PC-9 (cell line): ENCODE results near the gene MACROD2. TPM values are rescaled to one million over a fixed set of nuclear protein-coding genes. Genes with fewer than 3 reads are reported as not detected.

Source experiments
- BruUV-seq: library from RNA; stranded (reverse); fragments of 400-500 nt; replicated peaks from 2 replicates; lab custom pipeline; 2021; lab: Mats Ljungman, UMichigan
- CTCF ChIA-PET: fragments of 300-600 bp; sonication (Branson Sonifier 250); formaldehyde crosslinking; loops from one replicate; lab custom pipeline; 2022; ENCODE audit warnings: antibody characterized with exemption; lab: Charles Lee
- POLR2A ChIA-PET: fragments of 300-600 bp; sonication (Branson Sonifier 250); formaldehyde crosslinking; loops from one replicate; lab custom pipeline; 2022; ENCODE audit warnings: antibody characterized with exemption; ENCODE audit not compliant: unreplicated experiment; lab: Charles Lee
- DNase-seq, 2 experiments: peaks; one replicate each; pipeline versions ENCODE4 v3.0.0 to v3.0.0-alpha.2; 2015 to 2022; ENCODE audit warnings: mixed read lengths in 1 of 2
- H2AFZ ChIP-seq: fragments of 200-600 bp; sonication (generic); 2 replicates; pipeline ENCODE4 v1.8.1; 2017; ENCODE audit warnings: antibody characterized with exemption
- H3F3A ChIP-seq: fragments of 200-600 bp; sonication (generic); 2 replicates; pipeline ENCODE4 v1.8.1; 2017; ENCODE audit warnings: antibody characterized with exemption, mild to moderate bottlenecking, low read depth; ENCODE audit not compliant: insufficient read depth
- H3K27ac ChIP-seq: fragments of 200-600 bp; sonication (generic); 2 replicates; pipeline ENCODE4 v1.6.1; 2016; ENCODE audit warnings: mixed run types
- H3K27me3 ChIP-seq: fragments of 200-600 bp; sonication (generic); 2 replicates; pipeline ENCODE4 v1.6.1; 2016; ENCODE audit warnings: low read depth, mixed run types; ENCODE audit not compliant: insufficient read depth
- H3K36me3 ChIP-seq: fragments of 200-600 bp; sonication (generic); 2 replicates; pipeline ENCODE4 v1.6.1; 2016; ENCODE audit warnings: low read depth, mixed run types
- H3K4me1 ChIP-seq: fragments of 200-600 bp; sonication (generic); replicated peaks from 2 replicates; pipeline ENCODE4 v1.6.1; 2016; ENCODE audit warnings: mixed run types; ENCODE audit not compliant: insufficient read depth
- H3K4me2 ChIP-seq: fragments of 200-600 bp; sonication (generic); 2 replicates; pipeline ENCODE4 v1.6.1; 2017; ENCODE audit warnings: mixed run types
- H3K4me3 ChIP-seq: fragments of 200-600 bp; sonication (generic); 2 replicates; pipeline ENCODE4 v1.6.1; 2016; ENCODE audit warnings: mixed run types
- H3K79me2 ChIP-seq: fragments of 200-600 bp; sonication (generic); 2 replicates; pipeline ENCODE4 v1.6.1; 2017; ENCODE audit warnings: low read depth, mixed run types
- H3K9me2 ChIP-seq: fragments of 200-600 bp; sonication (generic); 2 replicates; pipeline ENCODE4 v1.8.1; 2017; ENCODE audit warnings: mild to moderate bottlenecking; ENCODE audit not compliant: insufficient read depth
- H3K9me3 ChIP-seq: fragments of 200-600 bp; sonication (generic); 2 replicates; pipeline ENCODE4 v1.8.1; 2016; ENCODE audit warnings: low read depth; ENCODE audit not compliant: insufficient read depth
- H4K20me1 ChIP-seq: fragments of 200-600 bp; sonication (generic); 2 replicates; pipeline ENCODE4 v1.8.1; 2017; ENCODE audit not compliant: insufficient read depth
- CTCF ChIP-seq: fragments of 200-600 bp; sonication (generic); conservative IDR thresholded peaks from 2 replicates; pipeline ENCODE4 v1.6.1; 2017; ENCODE audit warnings: mixed run types, antibody characterized with exemption, mild to moderate bottlenecking, moderate library complexity
- EZH2 ChIP-seq: fragments of 200-600 bp; sonication (generic); IDR thresholded peaks from 2 replicates; pipeline ENCODE4 v1.8.0; 2017; ENCODE audit warnings: antibody characterized with exemption, low read depth
- intact Hi-C: fragments of 100-400 bp; cut with micrococcal nuclease; formaldehyde crosslinking; loops from one replicate; pipeline ENCODE4 v1.10.0; 2022; ENCODE audit not compliant: unreplicated experiment
- total RNA-seq: library from RNA; stranded (reverse); gene quantifications from 2 replicates; pipeline ENCODE4 v1.2.3, GENCODE V29; 2021

MACROD2 gene
- total RNA-seq, 1 experiment from 2014 or later = 11.4 TPM

- POLR2A ChIA-PET = no interaction called here
- no TSS peak for BruUV-seq
- Histone ChIP-seq H3K27ac (no peak overlapping the region), H3F3A (peaks cover 16% of the 10 kb centered on the region), H3K4me2 (no peak overlapping the region), H4K20me1 (no peaks in the 10 kb centered on the region), H3K9me3 (no peaks in the 10 kb centered on the region), H3K9me2 (no peaks in the 10 kb centered on the region), H2AFZ (no peak overlapping the region), H3K27me3 (no peaks in the 10 kb centered on the region), H3K36me3 (no peaks in the 10 kb centered on the region), H3K4me1 (peaks cover 27% of the 10 kb centered on the region), H3K4me3 (no peak overlapping the region), H3K79me2 (no peaks in the 10 kb centered on the region)
- TF ChIP-seq CTCF (no peak), EZH2 (no peak)
- no peak for DNase-seq
- intact Hi-C loops = no loop called here
- CTCF ChIA-PET = no interaction called here
Measured at GRCh38 chr20:16025084-16025483, 2029.8 kb downstream of the MACROD2 start.

GRCh38 chr20:16027686-16028085 lies 2032.4 kb downstream of the MACROD2 start:
- intact Hi-C loops = no loop called here
- Histone ChIP-seq H2AFZ (no peak overlapping the region), H3K79me2 (no peaks in the 10 kb centered on the region), H3K9me2 (no peaks in the 10 kb centered on the region), H3K4me1 (0 out of 2 replicates have a peak, but pooled peaks cover 10% of the 10 kb centered on the region), H3K4me2 (no peak overlapping the region), H3K36me3 (no peaks in the 10 kb centered on the region), H3K9me3 (no peaks in the 10 kb centered on the region), H3K4me3 (no peak overlapping the region), H3F3A (no peaks in the 10 kb centered on the region), H3K27ac (no peak overlapping the region), H3K27me3 (no peaks in the 10 kb centered on the region), H4K20me1 (0 out of 2 replicates have a peak, but pooled peaks cover 4% of the 10 kb centered on the region)
- DNase-seq = no peak
- no peak for TF ChIP-seq EZH2
- TF ChIP-seq CTCF = no peak
- ChIA-PET POLR2A (no interaction called here), CTCF (no interaction called here)
- BruUV-seq = no TSS peak

GRCh38 chr20:16028923-16029322 lies 2033.6 kb downstream of the MACROD2 start:
- DNase-seq = no peak
- no peak overlapping the region for H2AFZ ChIP-seq
- TF ChIP-seq EZH2 (no peak), CTCF (no peak)
- 0 out of 2 replicates have a peak, but pooled peaks cover 4% of the 10 kb centered on the region for H4K20me1 ChIP-seq
- H3K79me2 ChIP-seq = no peaks in the 10 kb centered on the region
- no peak overlapping the region for H3K27ac ChIP-seq
- H3F3A ChIP-seq = no peaks in the 10 kb centered on the region
- no peaks in the 10 kb centered on the region for H3K9me2 ChIP-seq
- CTCF ChIA-PET = no interaction called here
- no peaks in the 10 kb centered on the region for H3K36me3 ChIP-seq
- H3K9me3 ChIP-seq = no peaks in the 10 kb centered on the region
- intact Hi-C loops = no loop called here
- no peak overlapping the region for H3K4me2 ChIP-seq
- no TSS peak for BruUV-seq
- POLR2A ChIA-PET = no interaction called here
- H3K27me3 ChIP-seq = no peaks in the 10 kb centered on the region
- 0 out of 2 replicates have a peak, but pooled peaks cover 10% of the 10 kb centered on the region for H3K4me1 ChIP-seq
- no peak overlapping the region for H3K4me3 ChIP-seq
